Measurements from ENCODE around the gene PALM2AKAP2. TPM values are rescaled to one million over a fixed set of nuclear protein-coding genes. Genes with fewer than 3 reads are reported as not detected.

The PALM2AKAP2 gene
- total RNA-seq, 2 experiments from 2014 or later = not detected

DNA sequence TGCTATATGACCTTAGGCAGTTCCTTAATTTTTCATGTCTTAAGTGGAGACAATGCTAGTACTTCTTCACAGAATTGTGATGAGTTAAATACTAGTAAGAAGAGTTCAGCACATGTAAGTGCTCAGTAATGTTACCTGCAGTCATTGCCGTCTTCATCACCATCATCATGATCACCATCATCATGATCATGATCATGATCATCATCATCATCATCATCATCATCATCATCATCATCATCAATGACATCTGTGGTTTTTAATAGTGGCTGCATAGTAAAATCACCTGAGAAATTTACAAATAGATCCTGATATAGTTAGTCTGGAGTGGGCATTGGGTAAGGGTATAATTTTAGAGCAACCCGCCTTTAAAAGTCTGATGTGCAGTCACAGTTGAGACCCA, 14.7 kb upstream of the PALM2AKAP2 start:
- Mint-ChIP-seq H3K27me3 (no peaks in the 10 kb centered on the region), H3K9me3 (ENCODE audit: low read depth) (no peaks in the 10 kb centered on the region), H3K4me3 (no peak overlapping the region), H3K4me1 (no peaks in the 10 kb centered on the region), H3K36me3 (no peaks in the 10 kb centered on the region), H3K27ac (no peak overlapping the region)
- ATAC-seq (no peak), DNase-seq (no peak)
- CTCF ChIA-PET = no interaction called here

DNA sequence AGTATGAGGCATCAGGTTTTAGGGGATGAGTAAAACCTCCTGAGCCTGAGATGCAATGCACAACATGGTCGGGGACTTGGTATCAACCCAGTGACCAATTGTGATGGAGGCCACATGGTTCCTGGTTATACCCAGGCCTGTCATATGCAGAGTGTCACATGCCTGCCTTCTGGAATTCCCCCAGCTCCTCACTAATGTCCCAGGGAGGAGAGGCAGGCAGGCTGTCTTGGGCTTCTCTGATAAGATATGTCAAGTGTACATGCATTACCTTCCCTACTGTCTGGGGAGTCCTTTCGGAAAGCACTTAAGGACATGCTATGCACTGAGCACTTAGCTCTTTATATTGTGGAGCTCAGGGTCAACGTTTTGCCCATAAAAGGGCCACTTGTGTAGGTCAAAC, 14.2 kb upstream of the PALM2AKAP2 start:
- Mint-ChIP-seq H3K9me3 (ENCODE audit: low read depth) (no peaks in the 10 kb centered on the region), H3K4me3 (no peak overlapping the region), H3K36me3 (no peaks in the 10 kb centered on the region), H3K4me1 (no peaks in the 10 kb centered on the region), H3K27ac (no peak overlapping the region), H3K27me3 (no peaks in the 10 kb centered on the region)
- CTCF ChIA-PET = no interaction called here
- no peak for DNase-seq
- no peak for ATAC-seq

DNA sequence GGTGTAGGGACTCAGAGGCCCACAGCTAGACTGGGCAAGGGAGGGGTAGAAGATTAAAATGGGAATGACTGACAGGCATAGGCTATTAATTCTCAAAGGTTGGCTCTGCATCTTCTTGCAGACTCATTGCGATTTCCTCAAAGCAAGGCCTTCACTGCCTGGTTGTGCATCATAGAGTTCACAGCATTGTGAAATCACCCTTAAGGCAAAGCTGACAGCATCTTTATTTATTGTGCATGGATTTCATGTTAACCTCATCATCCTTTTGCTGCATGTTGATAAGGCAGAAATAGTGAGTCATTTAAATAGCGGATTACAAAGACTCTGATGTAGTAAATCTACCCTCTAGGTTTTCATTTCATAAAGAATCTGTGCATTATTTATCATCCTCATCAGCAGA, 13.6 kb upstream of the PALM2AKAP2 start:
- H3K36me3 Mint-ChIP-seq = no peaks in the 10 kb centered on the region
- H3K9me3 Mint-ChIP-seq (ENCODE audit: low read depth) = no peaks in the 10 kb centered on the region
- no peak overlapping the region for H3K4me3 Mint-ChIP-seq
- H3K4me1 Mint-ChIP-seq = no peaks in the 10 kb centered on the region
- H3K27ac Mint-ChIP-seq = no peak overlapping the region
- CTCF ChIA-PET = no interaction called here
- ATAC-seq (no peak), DNase-seq (no peak)
- no peaks in the 10 kb centered on the region for H3K27me3 Mint-ChIP-seq

DNA sequence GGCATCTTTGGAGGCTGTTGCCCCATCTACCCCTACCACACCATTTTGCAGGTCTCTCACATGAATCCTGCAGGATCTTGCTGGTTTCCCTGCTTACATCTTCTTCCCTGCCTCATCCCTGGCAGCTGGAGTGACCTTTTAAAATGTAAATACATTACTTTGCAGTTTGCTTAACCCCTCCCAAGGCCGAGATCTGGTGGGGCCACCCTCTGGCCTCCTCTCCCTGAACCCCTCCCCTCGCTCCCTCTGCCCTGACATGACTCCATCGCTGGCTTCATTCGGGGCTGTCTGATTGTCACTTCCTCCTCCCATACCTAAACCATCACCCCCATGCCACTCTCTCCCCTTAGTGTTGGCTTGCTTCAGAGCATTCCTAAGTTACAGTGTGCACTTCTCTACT, 12.6 kb upstream of the PALM2AKAP2 start:
- Mint-ChIP-seq H3K27ac (no peak overlapping the region), H3K4me3 (no peak overlapping the region), H3K27me3 (peaks cover 2% of the 10 kb centered on the region), H3K4me1 (no peaks in the 10 kb centered on the region), H3K9me3 (ENCODE audit: low read depth) (no peaks in the 10 kb centered on the region), H3K36me3 (no peaks in the 10 kb centered on the region)
- no peak for ATAC-seq
- CTCF ChIA-PET = no interaction called here
- no peak for DNase-seq

DNA sequence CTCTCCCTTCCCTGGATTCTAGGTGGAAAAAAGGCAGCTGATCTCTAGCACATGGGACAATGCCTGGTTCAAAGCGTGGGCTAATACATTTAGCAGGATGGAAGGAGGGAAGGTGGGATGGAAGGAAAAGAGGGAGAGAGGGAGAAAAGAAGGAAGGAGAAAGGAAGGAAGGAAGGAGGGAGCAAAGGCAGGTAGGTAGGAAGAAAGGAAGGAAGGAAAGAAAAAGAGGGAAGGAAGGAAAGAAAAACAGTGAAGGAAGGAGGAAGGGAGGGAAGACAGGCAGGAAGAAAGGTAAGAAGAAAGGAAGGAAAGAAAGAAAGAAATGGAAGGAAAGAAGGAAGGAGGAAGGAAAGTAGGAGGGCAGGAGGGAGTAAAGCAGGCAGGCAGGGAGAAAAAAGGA, 12.2 kb upstream of the PALM2AKAP2 start:
- Mint-ChIP-seq H3K4me3 (no peak overlapping the region), H3K4me1 (no peaks in the 10 kb centered on the region), H3K27me3 (peaks cover 2% of the 10 kb centered on the region), H3K27ac (no peak overlapping the region), H3K36me3 (no peaks in the 10 kb centered on the region), H3K9me3 (ENCODE audit: low read depth) (no peaks in the 10 kb centered on the region)
- ATAC-seq (no peak), DNase-seq (no peak)
- CTCF ChIA-PET = no interaction called here

DNA sequence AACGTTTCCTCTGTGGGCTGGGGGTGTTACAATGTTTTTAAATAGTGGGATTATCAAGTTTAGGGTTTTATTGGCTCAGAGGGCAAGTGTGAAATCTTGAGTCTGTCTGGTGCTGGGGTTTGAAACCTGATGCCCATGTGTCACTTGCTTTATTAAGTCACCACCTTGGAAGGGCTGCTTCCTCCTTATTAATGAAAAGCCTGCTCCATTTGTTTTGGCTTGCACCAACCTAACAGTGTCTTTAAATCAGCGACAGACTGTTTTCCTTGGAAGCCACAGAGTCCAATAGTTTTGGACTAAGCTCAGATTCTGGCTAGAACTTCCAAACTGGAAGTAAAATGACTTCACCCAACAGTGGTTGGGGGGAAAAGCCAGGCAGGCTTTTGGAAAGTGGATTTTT, 10.7 kb upstream of the PALM2AKAP2 start:
- CTCF ChIA-PET = no interaction called here
- Mint-ChIP-seq H3K36me3 (no peaks in the 10 kb centered on the region), H3K4me1 (no peaks in the 10 kb centered on the region), H3K9me3 (ENCODE audit: low read depth) (no peaks in the 10 kb centered on the region), H3K4me3 (no peak overlapping the region), H3K27ac (no peak overlapping the region), H3K27me3 (peaks cover 2% of the 10 kb centered on the region)
- DNase-seq (no peak), ATAC-seq (no peak)

DNA sequence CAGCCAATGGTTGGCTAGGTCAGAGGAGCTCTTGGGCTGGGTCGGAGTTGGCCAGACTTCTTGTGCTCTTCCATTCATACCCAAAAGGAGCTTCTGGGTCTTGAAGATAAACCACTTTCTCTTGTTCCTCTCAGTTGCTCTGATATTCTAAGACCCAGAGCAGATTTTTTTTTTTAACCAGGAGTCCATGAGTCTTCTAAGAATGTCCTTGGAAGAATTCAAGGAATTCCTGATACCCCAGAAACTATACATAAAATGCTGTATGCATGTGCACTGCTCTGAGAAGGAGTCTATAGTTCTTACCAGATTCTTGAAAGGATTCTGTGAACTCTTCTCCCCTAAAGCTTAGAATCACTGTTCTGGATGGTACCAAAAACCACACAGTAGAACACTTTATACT, 9.9 kb upstream of the PALM2AKAP2 start:
- Mint-ChIP-seq H3K27me3 (peaks cover 2% of the 10 kb centered on the region), H3K9me3 (ENCODE audit: low read depth) (no peaks in the 10 kb centered on the region), H3K4me3 (no peak overlapping the region), H3K4me1 (no peaks in the 10 kb centered on the region), H3K27ac (no peak overlapping the region), H3K36me3 (no peaks in the 10 kb centered on the region)
- no peak for ATAC-seq
- DNase-seq = no peak
- CTCF ChIA-PET = no interaction called here

DNA sequence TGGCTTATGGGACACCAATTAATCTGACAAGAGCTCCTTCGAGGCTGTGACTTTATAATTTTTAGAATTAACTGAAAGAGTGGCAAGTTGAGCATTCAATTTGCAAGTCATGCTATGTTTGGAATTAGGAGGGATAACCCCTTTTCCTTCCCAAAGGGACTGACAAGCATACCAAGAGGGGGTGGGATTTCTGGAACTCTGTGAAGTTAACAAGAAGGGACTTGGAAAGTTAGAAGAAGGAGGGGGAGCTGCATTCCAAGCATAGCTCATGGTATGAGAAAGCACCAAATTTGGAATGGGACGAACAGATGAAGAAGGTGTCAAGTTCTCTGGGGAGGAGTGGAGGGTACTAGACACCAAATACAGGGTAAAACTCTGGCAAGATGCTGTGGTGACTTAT, 8.9 kb upstream of the PALM2AKAP2 start:
- no peaks in the 10 kb centered on the region for H3K36me3 Mint-ChIP-seq
- peaks cover 2% of the 10 kb centered on the region for H3K27me3 Mint-ChIP-seq
- H3K9me3 Mint-ChIP-seq (ENCODE audit: low read depth) = no peaks in the 10 kb centered on the region
- H3K4me1 Mint-ChIP-seq = no peaks in the 10 kb centered on the region
- H3K4me3 Mint-ChIP-seq = no peak overlapping the region
- CTCF ChIA-PET = no interaction called here
- DNase-seq = no peak
- ATAC-seq = no peak
- H3K27ac Mint-ChIP-seq = no peak overlapping the region

DNA sequence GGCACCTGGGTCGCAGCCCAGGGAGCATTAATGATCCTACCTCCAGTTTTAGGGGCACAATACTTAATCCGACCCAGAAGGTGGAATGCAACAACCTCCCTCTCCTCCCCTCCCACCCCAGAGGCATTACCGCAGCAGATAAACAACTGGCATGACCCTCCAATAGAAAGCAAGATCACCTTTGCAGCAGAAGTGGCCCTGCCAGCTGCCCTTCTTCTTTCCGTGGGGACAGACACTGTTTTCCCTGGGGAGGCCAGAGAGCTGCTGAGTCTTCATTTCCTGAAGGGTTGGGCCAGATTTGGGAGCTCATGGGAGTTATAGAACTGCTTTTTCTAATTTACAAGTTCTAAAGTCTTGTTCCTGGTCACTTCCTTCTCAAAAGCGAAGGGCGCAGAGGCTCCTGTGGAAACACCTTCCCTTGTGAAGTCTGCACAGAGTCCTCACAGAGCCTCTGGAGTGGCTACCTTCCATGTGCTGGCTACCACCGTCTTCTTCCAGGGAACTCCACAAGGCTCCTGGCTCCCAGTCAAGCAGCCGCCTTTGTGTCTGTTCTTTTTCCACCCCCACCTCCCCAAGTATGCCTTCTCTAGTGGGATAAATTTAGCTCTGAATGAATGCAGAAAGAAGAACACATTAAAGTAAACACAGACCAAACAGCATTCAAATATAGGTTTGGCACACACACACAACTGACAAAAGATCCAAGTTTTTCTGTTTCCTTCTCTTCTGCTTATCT, 8.0 kb upstream of the PALM2AKAP2 start:
- DNase-seq = no peak
- H3K4me3 Mint-ChIP-seq = no peak overlapping the region
- H3K36me3 Mint-ChIP-seq = no peaks in the 10 kb centered on the region
- CTCF ChIA-PET = no interaction called here
- H3K4me1 Mint-ChIP-seq = no peaks in the 10 kb centered on the region
- H3K27me3 Mint-ChIP-seq = peaks cover 2% of the 10 kb centered on the region
- no peak for ATAC-seq
- no peak overlapping the region for H3K27ac Mint-ChIP-seq
- no peaks in the 10 kb centered on the region for H3K9me3 Mint-ChIP-seq (ENCODE audit: low read depth)

DNA sequence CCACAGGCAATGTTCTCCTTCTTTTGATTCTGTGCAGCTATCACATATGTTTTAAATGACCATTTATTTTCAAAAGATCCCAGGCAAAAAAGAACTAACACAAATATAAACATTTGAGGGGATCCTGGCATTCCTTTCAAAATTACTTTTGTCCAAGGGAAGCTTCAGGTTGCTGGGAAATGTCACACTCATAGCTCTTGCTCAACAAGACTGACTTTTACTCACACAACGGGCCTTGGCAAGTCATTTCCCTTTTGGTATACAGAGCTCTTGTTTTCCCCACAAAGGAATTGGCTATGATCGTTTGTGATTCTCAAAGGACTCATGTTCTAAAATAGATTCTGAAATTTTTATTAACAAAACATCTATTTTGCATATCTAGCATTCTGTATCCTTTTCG, 4.5 kb upstream of the PALM2AKAP2 start:
- H3K36me3 Mint-ChIP-seq = no peaks in the 10 kb centered on the region
- peaks cover 21% of the 10 kb centered on the region for H3K27me3 Mint-ChIP-seq
- H3K4me1 Mint-ChIP-seq = no peaks in the 10 kb centered on the region
- H3K9me3 Mint-ChIP-seq (ENCODE audit: low read depth) = no peaks in the 10 kb centered on the region
- ATAC-seq (no peak), DNase-seq (no peak)
- H3K4me3 Mint-ChIP-seq = no peak overlapping the region
- H3K27ac Mint-ChIP-seq = no peak overlapping the region
- CTCF ChIA-PET = no interaction called here

DNA sequence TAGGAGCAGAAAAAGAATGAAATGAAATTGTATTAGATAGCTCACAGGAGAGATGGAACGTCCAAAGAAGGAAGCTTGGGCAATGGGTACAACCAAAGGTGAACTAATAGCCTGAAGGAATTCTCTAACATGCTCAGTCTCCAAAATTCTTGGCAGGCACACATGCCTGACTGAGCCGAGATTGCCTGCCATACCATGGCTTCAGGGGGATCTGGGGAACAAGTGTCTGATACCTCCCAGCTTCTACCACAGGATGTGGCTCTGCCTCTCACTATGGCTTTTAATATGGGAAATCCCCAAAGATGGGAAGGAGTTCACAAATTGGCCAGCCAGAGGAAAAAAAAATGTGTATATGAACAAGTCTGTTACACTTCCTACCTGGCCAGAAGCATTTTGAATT, 3.6 kb upstream of the PALM2AKAP2 start:
- no peak overlapping the region for H3K4me3 Mint-ChIP-seq
- no peaks in the 10 kb centered on the region for H3K36me3 Mint-ChIP-seq
- ATAC-seq (no peak), DNase-seq (no peak)
- no peaks in the 10 kb centered on the region for H3K4me1 Mint-ChIP-seq
- CTCF ChIA-PET = no interaction called here
- no peaks in the 10 kb centered on the region for H3K9me3 Mint-ChIP-seq (ENCODE audit: low read depth)
- H3K27me3 Mint-ChIP-seq = peaks cover 29% of the 10 kb centered on the region
- no peak overlapping the region for H3K27ac Mint-ChIP-seq

DNA sequence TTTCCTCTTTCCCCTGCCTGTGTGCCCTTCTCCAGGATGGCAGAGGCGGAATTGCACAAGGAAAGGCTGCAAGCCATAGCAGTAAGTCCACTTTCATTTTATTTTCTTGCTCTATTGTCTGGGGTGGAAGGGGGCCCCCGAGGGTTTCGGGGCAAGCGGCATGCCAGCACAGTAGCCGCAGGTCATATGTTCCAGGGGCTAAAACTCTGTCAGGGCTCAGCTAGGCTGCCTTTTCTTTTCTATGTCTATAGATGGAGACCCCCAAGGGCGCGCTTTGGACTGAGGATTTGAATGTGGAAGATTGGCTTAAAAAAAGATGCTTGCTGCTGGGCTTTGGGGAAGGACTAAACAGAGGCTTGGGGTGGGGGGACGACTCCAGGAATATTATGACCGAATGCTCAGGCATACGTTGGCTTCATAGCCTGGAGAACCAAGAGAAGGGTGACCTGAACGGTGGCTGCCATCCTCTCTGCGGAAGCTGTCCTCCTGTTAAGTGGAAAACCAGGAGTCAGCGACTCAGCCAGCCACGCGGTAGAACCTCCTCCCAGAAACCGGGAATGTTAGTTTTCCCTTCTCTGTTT, 545 bp downstream of the PALM2AKAP2 start:
- Mint-ChIP-seq H3K9me3 (ENCODE audit: low read depth) (no peaks in the 10 kb centered on the region), H3K4me3 (no peak overlapping the region), H3K27ac (no peak overlapping the region), H3K4me1 (no peaks in the 10 kb centered on the region), H3K27me3 (peaks cover 33% of the 10 kb centered on the region), H3K36me3 (no peaks in the 10 kb centered on the region)
- CTCF ChIA-PET = no interaction called here
- DNase-seq (no peak), ATAC-seq (no peak)

DNA sequence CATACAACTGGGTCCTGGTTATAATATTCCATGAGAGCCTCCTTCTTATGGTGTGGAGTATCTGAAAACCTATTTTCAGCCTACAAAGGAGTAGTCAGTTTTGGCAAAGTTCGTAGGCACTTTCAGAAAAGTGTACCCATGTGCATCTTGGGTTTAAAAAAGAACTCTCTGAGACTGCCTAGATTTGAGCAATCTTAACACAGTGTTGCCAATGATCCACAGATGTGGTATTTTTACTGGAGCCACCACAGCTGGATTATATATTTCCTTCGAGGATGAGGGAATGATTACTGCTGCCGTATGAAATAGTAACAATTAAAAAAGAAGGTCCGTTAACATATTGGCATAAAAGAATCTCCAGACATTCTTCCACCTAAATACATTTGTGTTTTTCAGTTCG, 1.1 kb downstream of the PALM2AKAP2 start:
- DNase-seq (no peak), ATAC-seq (no peak)
- no peaks in the 10 kb centered on the region for H3K36me3 Mint-ChIP-seq
- peaks cover 33% of the 10 kb centered on the region for H3K27me3 Mint-ChIP-seq
- H3K4me3 Mint-ChIP-seq = no peak overlapping the region
- CTCF ChIA-PET = no interaction called here
- H3K27ac Mint-ChIP-seq = no peak overlapping the region
- H3K4me1 Mint-ChIP-seq = no peaks in the 10 kb centered on the region
- no peaks in the 10 kb centered on the region for H3K9me3 Mint-ChIP-seq (ENCODE audit: low read depth)

DNA sequence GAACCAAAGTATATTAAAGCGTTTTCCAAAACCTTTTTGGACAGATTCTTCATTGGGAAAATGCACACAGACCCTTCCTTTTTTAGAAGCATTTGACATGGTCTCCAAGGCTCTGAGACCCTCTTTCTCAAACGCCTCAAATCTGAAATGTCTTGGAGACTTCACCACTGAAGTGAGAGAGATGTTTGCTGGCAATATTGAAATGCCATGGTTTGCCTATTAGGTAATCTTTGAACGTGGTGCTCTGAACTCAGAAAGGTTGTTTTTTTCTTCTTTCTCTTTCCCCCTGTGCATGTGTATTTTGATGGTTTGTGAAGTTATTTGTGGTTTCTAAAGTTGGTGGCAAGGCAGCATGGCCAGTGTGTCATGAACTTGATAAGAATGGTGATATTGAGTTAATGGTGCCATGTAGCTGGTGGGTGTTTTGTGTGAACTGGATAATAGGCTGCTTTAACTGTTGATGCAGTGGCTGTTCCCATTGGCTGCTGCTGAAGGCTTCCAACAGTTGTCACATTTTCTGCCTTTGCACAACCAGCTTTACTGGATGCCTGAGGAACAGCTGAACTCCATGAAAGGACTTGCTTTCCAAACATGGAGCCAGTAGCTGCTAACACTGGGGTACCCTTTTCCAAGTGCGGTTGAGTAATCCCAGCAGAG, 1.7 kb downstream of the PALM2AKAP2 start:
- H3K27me3 Mint-ChIP-seq = peaks cover 33% of the 10 kb centered on the region

More for the DNA sequence above, 1.7 kb downstream of the PALM2AKAP2 start:
- no peak for ATAC-seq
- CTCF ChIA-PET = no interaction called here
- no peak for DNase-seq
- H3K4me1 Mint-ChIP-seq = no peaks in the 10 kb centered on the region
- H3K27ac Mint-ChIP-seq = no peak overlapping the region
- H3K9me3 Mint-ChIP-seq (ENCODE audit: low read depth) = no peaks in the 10 kb centered on the region
- H3K4me3 Mint-ChIP-seq = no peak overlapping the region
- H3K36me3 Mint-ChIP-seq = no peaks in the 10 kb centered on the region
